Amygdala (tissue), 56 donors: ENCODE measurements around the gene CNTNAP2.

Experiments
- DNase-seq, 56 donors: peaks; one replicate each; lab custom pipeline; 2025; lab: John Stamatoyannopoulos, UW

Gene CNTNAP2

GRCh38 chr7:148185041-148185440, 2068.4 kb downstream of the CNTNAP2 start:
- no peak for DNase-seq

GRCh38 chr7:148187471-148187870, 2070.9 kb downstream of the CNTNAP2 start:
- no peak for DNase-seq

GRCh38 chr7:148191391-148192065, 2074.9 kb downstream of the CNTNAP2 start:
- no peak for DNase-seq

- DNase-seq, result no peak
Measured at GRCh38 chr7:148192491-148192890, 2075.9 kb downstream of the CNTNAP2 start.

- DNase-seq, result no peak
Measured at GRCh38 chr7:148201992-148202391, 2085.4 kb downstream of the CNTNAP2 start.

- DNase-seq, result no peak
Measured at GRCh38 chr7:148204639-148205304, 2088.2 kb downstream of the CNTNAP2 start.

GRCh38 chr7:148209643-148210190, 2093.1 kb downstream of the CNTNAP2 start:
- DNase-seq, result no peak

- DNase-seq, result no peak
Measured at GRCh38 chr7:148210804-148211325, 2094.3 kb downstream of the CNTNAP2 start.

GRCh38 chr7:148211740-148212151, 2095.1 kb downstream of the CNTNAP2 start:
- DNase-seq, result no peak

GRCh38 chr7:148212731-148213130, 2096.1 kb downstream of the CNTNAP2 start:
- DNase-seq, result no peak

- no peak for DNase-seq
Measured at GRCh38 chr7:148214101-148214500, 2097.5 kb downstream of the CNTNAP2 start.

- DNase-seq, result no peak
Measured at GRCh38 chr7:148218603-148219002, 2102.0 kb downstream of the CNTNAP2 start.

GRCh38 chr7:148222721-148223120, 2106.1 kb downstream of the CNTNAP2 start:
- no peak for DNase-seq

- DNase-seq, result no peak
Measured at GRCh38 chr7:148223160-148223559, 2106.6 kb downstream of the CNTNAP2 start.

- no peak for DNase-seq
Measured at GRCh38 chr7:148223738-148224137, 2107.1 kb downstream of the CNTNAP2 start.

GRCh38 chr7:148230296-148230695, 2113.7 kb downstream of the CNTNAP2 start:
- DNase-seq, result peak in 1 of 56 donors; percentile 3

GRCh38 chr7:148230883-148231282, 2114.3 kb downstream of the CNTNAP2 start:
- DNase-seq, result no peak

GRCh38 chr7:148232784-148233183, 2116.2 kb downstream of the CNTNAP2 start:
- no peak for DNase-seq

GRCh38 chr7:148234715-148235114, 2118.1 kb downstream of the CNTNAP2 start:
- DNase-seq, result no peak

- no peak for DNase-seq
Measured at GRCh38 chr7:148238761-148239325, 2122.2 kb downstream of the CNTNAP2 start.

- DNase-seq, result no peak
Measured at GRCh38 chr7:148241700-148242293, 2125.2 kb downstream of the CNTNAP2 start.
